GM19455 (cell line): ENCODE results near the gene CITED2.

Source experiments
- ATAC-seq: cut with Tn5 transposase; IDR thresholded peaks from one replicate; pipeline ENCODE4 v1.9.1; 2021; ENCODE audit not compliant: unreplicated experiment

CITED2 gene

GRCh38 chr6:139386404-139386803 is 12.0 kb upstream of the CITED2 start:
- no peak for ATAC-seq

- no peak for ATAC-seq
Observed at GRCh38 chr6:139381216-139381865, 6.9 kb upstream of the CITED2 start.

- ATAC-seq: no peak
Observed at GRCh38 chr6:139380611-139381010, 6.2 kb upstream of the CITED2 start.

GRCh38 chr6:139380168-139380567 is 5.7 kb upstream of the CITED2 start:
- ATAC-seq: no peak

- no peak for ATAC-seq
Observed at GRCh38 chr6:139378882-139379341, 4.5 kb upstream of the CITED2 start.

GRCh38 chr6:139378226-139378625 is 3.8 kb upstream of the CITED2 start:
- no peak for ATAC-seq

- no peak for ATAC-seq
Observed at GRCh38 chr6:139376604-139377218, 2.3 kb upstream of the CITED2 start.

GRCh38 chr6:139376017-139376330 is 1.5 kb upstream of the CITED2 start:
- no peak for ATAC-seq

GRCh38 chr6:139375226-139376016 is 973 bp upstream of the CITED2 start:
- ATAC-seq: peak; percentile 59

GRCh38 chr6:139373928-139374356 is 506 bp downstream of the CITED2 start:
- peak; percentile 15 for ATAC-seq

- peak; percentile 25 for ATAC-seq
Observed at GRCh38 chr6:139373154-139373927, 1.1 kb downstream of the CITED2 start.

GRCh38 chr6:139372326-139373153 is 1.9 kb downstream of the CITED2 start:
- no peak for ATAC-seq

GRCh38 chr6:139371421-139372203 is 2.8 kb downstream of the CITED2 start:
- ATAC-seq: no peak

GRCh38 chr6:139370999-139371345 is 3.5 kb downstream of the CITED2 start:
- no peak for ATAC-seq

GRCh38 chr6:139370283-139370998 is 4.0 kb downstream of the CITED2 start:
- ATAC-seq: no peak

- ATAC-seq: no peak
Observed at GRCh38 chr6:139369568-139370282, 4.7 kb downstream of the CITED2 start.

GRCh38 chr6:139369068-139369467 is 5.4 kb downstream of the CITED2 start:
- ATAC-seq: no peak

GRCh38 chr6:139368661-139369060 is 5.8 kb downstream of the CITED2 start:
- no peak for ATAC-seq
